ENCODE results near the gene R3HDML.

GRCh38 chr20:44388466-44389023 lies 51.7 kb downstream of the R3HDML start:
- TF ChIP-seq CTCF (IDR thresholded peaks at IDR 0.05) (peak; percentile 49 to 87 (median 56)), POLR2A (IDR thresholded peaks at IDR 0.05) (no peak)

Data from tibial nerve (tissue), 3 donors.